SH-SY5Y (cell line): ENCODE measurements around the gene MAPK8IP2.

Experiments
- GATA2 ChIP-seq: IDR thresholded peaks from 2 replicates; pipeline ENCODE4 v1.6.1; 2011; ENCODE audit warnings: mild to moderate bottlenecking, low read depth, low read length
- GATA3 ChIP-seq: IDR thresholded peaks from 2 replicates; pipeline ENCODE4 v1.6.1; 2011; ENCODE audit warnings: low read depth, mild to moderate bottlenecking, low read length, moderate library complexity

GRCh38 chr22:50633771-50634170 lies 33.2 kb downstream of the MAPK8IP2 start:
- TF ChIP-seq GATA2 (no peak), GATA3 (no peak)
